HG03139 (cell line): Measurements from ENCODE around the gene NBEA.
"Not testable (repeated sequence)": the region's sequence is repeated elsewhere in the genome, so short reads cannot be mapped to it uniquely, and the experiment has no call there.

Experiments
- ATAC-seq: cut with Tn5 transposase; IDR thresholded peaks from one replicate; pipeline ENCODE4 v1.9.1; 2021; ENCODE audit not compliant: unreplicated experiment

The NBEA gene

GRCh38 chr13:35365883-35366282 lies 423.8 kb downstream of the NBEA start:
- ATAC-seq, result no peak

DNA sequence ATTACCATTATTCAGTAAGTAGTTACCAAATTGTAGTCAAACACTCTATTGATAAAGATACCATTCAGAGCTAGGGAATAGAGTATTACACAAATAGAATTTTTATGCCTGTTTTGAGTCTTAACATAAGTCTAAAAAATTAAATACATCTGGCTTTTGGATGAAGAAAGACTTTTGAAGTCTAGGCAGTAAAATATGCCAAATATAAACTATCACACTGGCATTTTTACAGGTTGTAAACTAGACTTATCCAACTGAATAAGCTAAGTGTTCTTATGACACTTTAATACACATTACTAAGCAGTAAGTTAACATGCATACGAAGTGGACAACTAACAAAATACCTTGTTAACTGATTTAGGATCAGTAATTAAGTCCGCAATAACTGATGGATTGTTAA lies 425.5 kb downstream of the NBEA start:
- no peak for ATAC-seq

DNA sequence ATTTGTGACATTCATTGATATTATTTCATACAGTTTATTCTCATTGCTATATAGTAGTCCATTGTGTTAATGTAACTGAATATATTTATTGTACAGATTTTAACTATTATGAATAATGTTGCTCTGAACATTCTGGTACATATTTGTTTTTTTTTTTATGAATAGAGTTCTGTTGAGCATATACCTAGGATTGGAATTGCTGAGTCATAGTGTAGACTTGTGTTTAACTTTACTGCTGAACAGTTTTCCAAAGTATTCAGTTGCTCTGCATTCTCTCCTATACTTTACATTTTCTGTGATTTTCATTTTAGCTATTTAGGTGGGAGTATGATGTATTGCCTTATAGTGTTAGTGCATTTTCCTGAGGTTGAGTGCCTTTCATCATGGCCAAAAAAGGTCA lies 436.9 kb downstream of the NBEA start:
- ATAC-seq, result no peak

- no peak for ATAC-seq
Observed at GRCh38 chr13:35379663-35380062, 437.6 kb downstream of the NBEA start.

DNA sequence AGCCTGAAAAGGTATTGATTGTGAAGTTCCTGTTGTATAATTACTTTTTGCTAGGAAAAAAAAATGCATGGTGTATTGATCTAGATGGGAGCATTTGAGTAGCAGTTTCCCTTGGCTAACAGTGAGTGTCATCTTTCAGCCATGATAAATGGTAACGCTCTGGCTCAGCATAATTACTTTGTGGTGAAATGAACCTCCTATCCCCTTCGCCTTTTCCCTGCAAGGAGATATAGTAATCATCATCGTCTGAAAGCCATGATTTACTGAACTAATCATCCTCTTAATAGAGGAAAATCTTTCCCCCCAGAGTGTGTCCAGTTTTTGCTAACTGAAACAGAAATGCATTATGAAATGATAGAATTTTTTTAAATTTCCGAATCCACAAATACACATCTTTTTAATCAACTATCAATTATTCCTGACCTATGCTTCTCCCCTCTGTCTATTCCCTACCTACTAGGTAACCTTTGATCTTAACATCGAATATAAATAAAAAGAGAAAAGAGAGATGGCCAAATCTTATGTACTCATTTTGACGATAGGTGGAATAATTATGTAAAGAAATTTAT lies 445.7 kb downstream of the NBEA start:
- ATAC-seq, result no peak

DNA sequence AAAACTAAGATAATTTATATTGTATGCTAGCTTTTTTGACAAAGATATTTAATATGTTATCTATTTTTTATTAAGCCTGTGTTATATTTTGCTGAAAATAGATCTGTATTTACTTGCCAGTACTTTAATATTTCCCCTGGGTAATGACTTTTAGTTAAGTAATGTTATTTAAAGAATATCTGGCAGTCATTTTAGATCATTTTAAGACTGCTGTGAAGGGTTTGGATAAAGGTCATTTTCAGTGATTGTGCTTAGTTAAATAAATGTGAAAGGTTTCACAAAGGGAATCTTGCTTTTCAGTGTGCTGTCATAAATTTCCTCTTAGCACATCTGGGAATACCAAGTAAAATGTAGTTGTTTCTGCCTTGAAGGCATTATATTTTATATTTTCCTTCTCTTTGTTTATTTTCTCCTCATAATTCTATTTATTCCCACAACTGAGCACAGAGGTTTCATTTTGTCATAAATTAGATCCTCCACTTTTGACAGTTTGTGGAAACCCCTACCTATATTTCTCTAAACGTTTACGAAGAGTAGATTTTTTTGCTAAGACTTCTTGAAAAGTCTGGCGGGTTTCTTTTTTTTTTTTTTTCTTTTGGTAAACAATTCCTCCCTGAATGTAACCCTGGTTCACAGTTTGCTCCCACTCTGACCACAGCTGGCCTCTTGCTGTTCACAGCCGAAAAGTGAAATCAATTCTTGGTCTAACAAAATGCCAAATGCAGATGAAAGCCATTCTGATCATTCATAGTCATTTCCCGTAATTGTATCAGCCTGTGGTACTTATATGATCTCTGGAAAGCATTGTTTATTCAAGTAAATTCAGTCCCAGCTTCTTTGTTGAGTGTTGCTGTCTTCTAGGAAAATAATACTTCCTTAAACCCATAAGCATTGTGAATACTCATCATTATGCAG lies 446.6 kb downstream of the NBEA start:
- ATAC-seq, result no peak

- no peak for ATAC-seq
Observed at GRCh38 chr13:35389535-35389934, 447.5 kb downstream of the NBEA start.

- no peak for ATAC-seq
Observed at GRCh38 chr13:35392768-35393167, 450.7 kb downstream of the NBEA start.

- ATAC-seq, result no peak
Observed at GRCh38 chr13:35393886-35394285, 451.8 kb downstream of the NBEA start.

DNA sequence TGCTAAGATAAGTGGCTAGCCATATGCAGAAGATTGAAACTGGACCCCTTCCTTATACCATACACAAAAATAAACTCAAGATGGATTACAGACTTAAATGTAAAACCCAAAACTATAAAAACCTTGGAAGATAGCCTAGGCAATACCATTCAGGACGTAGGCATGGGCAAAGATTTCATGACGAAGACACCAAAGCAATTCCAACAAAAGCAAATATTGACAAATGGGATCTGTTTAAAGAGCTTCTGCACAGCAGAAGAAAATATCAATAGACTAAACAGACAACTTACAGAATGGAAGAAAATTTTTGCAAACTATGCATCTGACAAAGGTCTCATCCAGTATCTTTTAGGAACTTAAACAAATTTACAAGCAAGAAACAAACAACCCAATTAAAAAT lies 466.2 kb downstream of the NBEA start:
- not testable (repeated sequence) for ATAC-seq

DNA sequence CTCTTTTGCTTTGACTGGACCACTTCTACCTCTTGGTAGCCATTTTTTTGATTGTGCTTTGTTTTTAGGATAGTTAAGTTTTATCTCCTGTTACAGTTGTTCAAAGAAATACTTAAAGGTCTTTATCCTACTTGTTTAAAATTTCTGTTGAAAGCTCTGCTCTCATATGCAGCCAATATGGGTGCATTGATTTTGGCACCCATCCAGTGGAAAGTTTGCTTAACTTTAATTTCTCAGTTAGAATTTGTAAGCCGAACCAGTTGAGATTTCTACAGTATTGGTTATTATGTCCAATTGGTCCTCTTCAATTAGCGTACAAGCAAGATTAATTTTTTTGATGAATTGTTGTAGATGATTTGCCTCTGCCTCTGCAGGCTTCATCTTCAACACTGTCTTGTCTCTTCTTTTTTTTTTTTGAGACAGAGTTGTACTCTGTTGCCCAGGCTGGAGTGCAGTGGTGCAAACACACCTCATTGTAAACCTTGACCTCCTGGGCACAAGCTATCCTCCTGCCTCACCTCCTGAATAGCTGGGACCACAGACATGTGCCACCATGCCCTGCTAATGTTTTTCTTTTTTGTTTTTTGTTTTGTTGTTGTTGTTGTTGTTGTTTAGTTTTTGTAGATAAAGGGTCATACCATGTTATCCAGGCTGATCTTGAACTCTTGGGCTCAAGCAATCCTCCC lies 469.1 kb downstream of the NBEA start:
- no peak for ATAC-seq

GRCh38 chr13:35448465-35448864 lies 506.4 kb downstream of the NBEA start:
- no peak for ATAC-seq

DNA sequence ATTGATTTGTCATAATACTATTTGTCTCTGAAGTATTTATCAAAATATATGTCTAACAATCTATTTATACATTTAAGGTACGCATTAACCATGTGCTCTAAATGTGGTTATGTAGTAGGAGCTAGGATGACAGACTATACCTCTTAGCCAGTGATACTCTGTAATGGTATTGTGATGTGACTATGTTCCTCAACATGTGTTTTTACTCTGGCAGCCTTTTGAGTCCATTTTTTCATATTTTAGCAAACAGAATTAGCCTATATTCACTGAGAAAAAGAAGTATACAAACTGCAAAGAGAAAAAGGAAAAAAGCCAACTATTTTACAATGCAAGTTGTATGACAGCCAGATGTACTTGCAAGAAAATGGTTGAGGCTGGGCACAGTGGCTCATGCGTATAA lies 507.8 kb downstream of the NBEA start:
- ATAC-seq, result no peak

GRCh38 chr13:35455022-35455421 lies 513.0 kb downstream of the NBEA start:
- no peak for ATAC-seq

GRCh38 chr13:35457258-35457657 lies 515.2 kb downstream of the NBEA start:
- ATAC-seq, result no peak

DNA sequence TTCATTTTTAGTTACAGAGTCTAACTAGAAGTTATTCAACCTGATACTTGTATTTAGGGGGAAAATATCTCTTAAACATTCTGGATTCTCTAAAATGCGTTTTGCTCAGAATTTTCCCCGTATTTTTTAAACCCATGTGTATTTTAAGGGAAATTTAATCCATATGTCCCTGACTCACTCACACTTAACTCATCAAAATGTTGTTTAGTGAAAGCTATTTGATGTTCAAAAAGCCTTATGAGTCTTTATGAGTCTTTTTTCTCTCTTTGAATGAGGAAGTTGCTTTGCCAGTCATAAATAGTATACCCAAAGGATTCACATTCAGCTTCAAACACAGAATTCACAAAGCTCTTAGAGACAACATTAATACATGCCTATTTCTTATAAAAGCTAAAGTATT lies 518.0 kb downstream of the NBEA start:
- no peak for ATAC-seq

DNA sequence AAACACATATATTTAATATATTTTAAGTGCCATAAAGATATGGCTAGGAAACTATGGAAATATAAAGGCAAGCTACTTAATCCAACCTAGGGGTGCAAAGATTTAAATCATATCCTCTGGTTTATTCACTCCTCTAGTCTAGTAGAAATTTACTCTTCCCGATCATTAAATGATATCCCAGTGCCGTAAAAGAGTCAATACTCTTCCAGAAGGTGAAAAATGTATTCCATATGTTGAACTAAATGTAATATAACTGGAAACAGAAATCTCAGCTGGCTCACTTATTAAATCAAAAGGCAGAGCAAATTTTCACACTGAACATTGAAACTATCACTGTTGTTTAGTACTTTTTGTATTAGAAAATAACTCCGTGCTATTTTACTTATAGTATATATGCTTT lies 523.3 kb downstream of the NBEA start:
- no peak for ATAC-seq

GRCh38 chr13:35468195-35468594 lies 526.1 kb downstream of the NBEA start:
- ATAC-seq, result no peak

- no peak for ATAC-seq
Observed at GRCh38 chr13:35469806-35470525, 527.9 kb downstream of the NBEA start.

- ATAC-seq, result no peak
Observed at GRCh38 chr13:35470671-35471661, 528.9 kb downstream of the NBEA start.
